Coronary artery (tissue), 2 donors: ENCODE data around the gene ATP1B3.
A peak's percentile ranks its signal among the peaks of the same experiment; 100 is the strongest.

Source experiments
- DNase-seq: peaks from one replicate; pipeline ENCODE4 v3.0.0-alpha.2; 2017; ENCODE audit warnings: low spot score
- H3K27ac ChIP-seq, 2 donors: fragments of 200-600 bp; sonication (generic); one replicate each; pipeline ENCODE4 v1.5.1; 2016 to 2019
- H3K4me3 ChIP-seq: fragments of 200-600 bp; sonication (generic); 2 replicates; pipeline ENCODE4 v1.5.1; 2016; ENCODE audit warnings: mild to moderate bottlenecking, moderate library complexity
- TF ChIP-seq, protein P1 (sequence below): fragments of 200-600 bp; sonication (generic); IDR thresholded peaks from one replicate; pipeline ENCODE4 v1.5.1; 2019; ENCODE audit warnings: antibody characterized with exemption

The ATP1B3 gene

DNA sequence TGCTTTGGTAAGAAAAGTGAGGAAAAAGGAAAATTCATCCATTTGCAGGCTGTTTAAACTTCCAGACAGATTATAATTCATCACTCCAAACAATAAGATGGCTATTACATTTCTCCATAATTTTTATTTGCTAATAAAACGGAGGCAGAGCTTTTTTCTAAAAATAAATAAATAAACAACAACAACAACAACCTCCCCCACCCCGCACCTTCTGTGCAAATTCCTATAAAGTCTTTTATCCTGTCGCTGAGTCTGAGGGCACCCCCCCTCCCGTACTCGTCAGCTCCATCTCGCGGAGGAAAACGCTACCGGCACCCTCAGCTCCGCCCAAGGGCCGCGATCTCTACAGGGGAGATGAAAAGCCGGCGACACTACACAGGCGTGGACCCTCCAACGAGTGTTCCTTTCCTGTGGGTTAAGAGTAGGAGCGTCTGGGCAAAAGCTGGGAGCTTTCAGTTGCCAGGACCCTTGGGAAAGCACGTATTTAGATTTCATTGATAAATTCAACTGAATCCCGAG lies 1.0 kb upstream of the ATP1B3 start:
- Histone ChIP-seq H3K27ac (peak overlapping the region; percentile 98 to 99), H3K4me3 (peak overlapping the region; percentile 84)
- peak; percentile 93 for DNase-seq
- TF ChIP-seq, protein P1, sequence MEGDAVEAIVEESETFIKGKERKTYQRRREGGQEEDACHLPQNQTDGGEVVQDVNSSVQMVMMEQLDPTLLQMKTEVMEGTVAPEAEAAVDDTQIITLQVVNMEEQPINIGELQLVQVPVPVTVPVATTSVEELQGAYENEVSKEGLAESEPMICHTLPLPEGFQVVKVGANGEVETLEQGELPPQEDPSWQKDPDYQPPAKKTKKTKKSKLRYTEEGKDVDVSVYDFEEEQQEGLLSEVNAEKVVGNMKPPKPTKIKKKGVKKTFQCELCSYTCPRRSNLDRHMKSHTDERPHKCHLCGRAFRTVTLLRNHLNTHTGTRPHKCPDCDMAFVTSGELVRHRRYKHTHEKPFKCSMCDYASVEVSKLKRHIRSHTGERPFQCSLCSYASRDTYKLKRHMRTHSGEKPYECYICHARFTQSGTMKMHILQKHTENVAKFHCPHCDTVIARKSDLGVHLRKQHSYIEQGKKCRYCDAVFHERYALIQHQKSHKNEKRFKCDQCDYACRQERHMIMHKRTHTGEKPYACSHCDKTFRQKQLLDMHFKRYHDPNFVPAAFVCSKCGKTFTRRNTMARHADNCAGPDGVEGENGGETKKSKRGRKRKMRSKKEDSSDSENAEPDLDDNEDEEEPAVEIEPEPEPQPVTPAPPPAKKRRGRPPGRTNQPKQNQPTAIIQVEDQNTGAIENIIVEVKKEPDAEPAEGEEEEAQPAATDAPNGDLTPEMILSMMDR, result peak; percentile 65

DNA sequence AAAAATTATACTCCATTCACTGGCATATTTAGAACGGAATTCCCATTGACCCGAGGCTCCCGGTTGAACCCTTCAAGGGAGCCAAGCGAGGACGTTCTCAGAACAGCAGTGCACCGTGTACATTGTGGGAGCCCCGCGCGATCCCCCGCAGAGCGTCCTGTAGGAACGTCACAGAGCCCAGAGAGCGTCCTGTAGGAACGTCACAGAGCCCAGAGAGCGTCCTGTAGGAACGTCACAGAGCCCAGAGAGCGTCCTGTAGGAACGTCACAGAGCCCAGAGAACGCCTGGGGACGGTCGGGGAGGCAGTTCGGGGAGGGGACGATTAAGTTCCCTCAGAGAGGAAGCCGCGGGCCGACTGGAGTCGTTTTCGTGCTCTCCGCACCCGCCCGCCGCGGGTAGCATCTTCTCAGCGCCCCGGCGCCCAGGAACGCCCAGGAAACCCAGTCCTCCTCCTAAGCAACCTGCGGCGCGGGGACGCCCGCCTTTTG lies 506 bp upstream of the ATP1B3 start:
- peak; percentile 83 for DNase-seq
- Histone ChIP-seq H3K4me3 (peak overlapping the region; percentile 84), H3K27ac (peak overlapping the region; percentile 98 to 99)
- TF ChIP-seq, protein P1, result peak; percentile 2

DNA sequence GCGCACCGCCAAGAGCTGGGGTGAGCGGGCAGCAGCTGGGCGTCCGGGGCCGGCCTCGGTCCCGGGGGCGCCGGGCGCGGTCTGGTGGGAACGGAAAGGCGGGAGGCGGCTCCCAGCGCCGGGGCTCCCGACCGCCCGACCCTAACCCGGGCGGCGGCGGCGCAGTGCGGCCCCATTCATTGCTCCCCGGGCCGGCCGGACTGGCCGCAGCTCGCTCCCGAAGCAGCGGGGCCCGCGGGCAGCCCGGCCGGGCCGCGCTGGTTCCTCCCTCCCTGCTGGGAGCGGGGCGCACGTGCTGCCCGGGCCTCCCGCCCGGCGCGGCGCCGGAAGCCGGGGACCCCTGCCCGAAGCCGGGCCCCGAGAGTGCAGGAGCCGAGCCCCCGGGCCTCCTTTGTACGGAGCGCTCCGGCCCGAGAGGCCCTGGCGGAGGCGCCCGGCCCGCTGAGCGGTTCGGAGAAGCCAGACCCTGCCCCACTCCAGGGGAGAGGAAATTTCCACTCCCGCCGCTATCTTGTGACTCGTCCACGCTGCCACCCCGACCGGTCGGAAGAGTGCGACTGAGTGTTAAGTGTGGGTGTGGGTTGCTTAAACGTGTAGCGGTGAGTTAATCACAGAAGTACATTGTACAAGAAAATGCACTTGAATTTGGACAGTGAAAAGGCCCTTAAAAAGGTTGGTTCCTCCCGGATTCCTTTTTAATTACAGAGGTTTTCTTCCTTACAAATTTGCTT lies 613 bp downstream of the ATP1B3 start:
- DNase-seq, result peak; percentile 80
- Histone ChIP-seq H3K4me3 (peak overlapping the region; percentile 84), H3K27ac (peak overlapping the region; percentile 98 to 99)
- TF ChIP-seq, protein P1, result no peak

DNA sequence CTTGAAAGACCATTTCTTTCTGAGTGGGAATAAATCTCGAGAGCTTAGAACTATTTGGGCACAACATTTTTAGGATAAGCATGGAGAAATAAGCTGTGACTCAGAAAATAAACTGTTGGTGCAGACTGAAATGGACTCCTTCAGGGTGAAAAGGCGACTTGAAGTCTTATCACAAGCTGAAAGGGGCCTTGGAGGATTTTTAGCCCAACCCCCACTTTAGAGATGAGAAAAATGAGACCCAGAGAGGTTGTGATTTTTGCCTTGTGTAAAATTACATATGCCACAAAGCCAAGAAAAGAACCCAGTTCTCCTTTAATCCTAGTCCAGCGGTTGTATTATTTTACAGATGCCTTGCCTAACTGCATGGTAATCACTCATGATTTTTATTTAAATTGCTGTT lies 1.5 kb downstream of the ATP1B3 start:
- Histone ChIP-seq H3K27ac (peak overlapping the region; percentile 42 to 99), H3K4me3 (peak overlapping the region; percentile 84)
- no peak for DNase-seq
- TF ChIP-seq, protein P1, result no peak

DNA sequence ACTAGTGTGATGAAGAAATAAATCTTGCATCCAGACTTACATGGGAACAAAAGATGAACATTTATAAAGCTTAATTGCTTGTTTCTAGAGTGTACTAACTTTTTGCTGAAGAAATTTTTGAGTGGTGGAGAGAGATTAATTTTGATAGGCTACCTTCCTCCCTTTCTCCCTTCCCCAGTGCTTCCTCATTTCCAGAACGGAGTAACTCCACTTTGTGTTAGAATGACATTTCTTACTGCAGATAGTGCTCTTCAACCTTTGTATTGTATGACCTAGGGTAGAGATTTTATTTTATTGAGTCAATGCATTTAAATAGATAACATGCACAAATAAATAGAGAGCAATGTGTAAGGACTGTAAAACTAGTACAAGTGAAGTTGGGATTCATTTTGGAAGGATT lies 1.9 kb downstream of the ATP1B3 start:
- TF ChIP-seq, protein P1, result no peak
- peak overlapping the region; percentile 84 for H3K4me3 ChIP-seq
- DNase-seq, result no peak
- peak overlapping the region in 1 of 2 donors; percentile 99 for H3K27ac ChIP-seq

DNA sequence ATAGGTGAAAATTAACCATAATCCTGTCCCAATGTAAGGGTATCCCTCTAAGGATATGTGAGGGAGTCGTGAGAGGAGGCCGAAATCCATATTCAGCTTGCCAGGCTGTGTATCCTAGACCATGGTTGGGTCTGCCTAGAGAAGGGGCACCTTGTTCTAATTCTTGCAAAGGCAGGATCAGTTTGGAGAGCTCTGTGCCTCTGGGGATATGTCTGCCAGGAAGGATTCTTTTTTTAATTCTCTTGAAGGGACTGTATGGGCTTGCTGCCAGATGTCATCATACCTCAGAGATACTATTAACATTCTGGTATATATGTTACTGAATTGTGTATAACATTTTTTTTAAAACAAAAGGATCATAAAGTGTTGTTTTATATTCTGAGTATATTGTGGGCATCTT lies 2.4 kb downstream of the ATP1B3 start:
- no peak for DNase-seq
- Histone ChIP-seq H3K4me3 (peak overlapping the region; percentile 84), H3K27ac (no peak overlapping the region)
- TF ChIP-seq, protein P1, result no peak

DNA sequence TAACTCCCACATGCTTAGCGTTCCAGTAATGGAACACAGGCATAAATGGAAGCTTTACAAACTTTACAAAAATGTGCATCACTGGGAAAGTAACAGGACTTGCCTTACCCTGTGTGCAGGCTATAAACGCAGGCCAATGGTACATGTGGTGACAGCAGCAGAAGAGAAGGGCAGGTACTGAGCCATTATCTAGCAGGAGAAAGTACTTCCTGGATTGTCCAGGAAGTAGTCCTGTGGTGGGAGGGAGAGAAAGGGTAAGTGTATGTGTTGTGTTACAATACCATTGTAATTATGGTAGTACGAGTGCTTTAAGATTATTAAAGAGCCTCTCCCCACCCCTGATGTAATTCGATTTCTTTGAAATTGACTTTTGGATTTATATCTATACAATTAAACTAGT lies 5.3 kb downstream of the ATP1B3 start:
- TF ChIP-seq, protein P1, result no peak
- Histone ChIP-seq H3K27ac (no peak overlapping the region), H3K4me3 (no peak overlapping the region)
- DNase-seq, result no peak
